PFSK-1 (cell line): ENCODE results near the gene ATP7A.

Source experiments
- FOXP2 ChIP-seq: optimal IDR thresholded peaks from 2 replicates; pipeline ENCODE3; 2011; ENCODE audit warnings: borderline replicate concordance, control low read depth, inconsistent platforms; ENCODE audit not compliant: insufficient read depth; ENCODE audit errors: extremely low read length, extremely low read depth
- POLR2AphosphoS5 ChIP-seq: IDR thresholded peaks from 2 replicates; pipeline ENCODE4 v1.6.1; 2012; ENCODE audit warnings: low read depth, mild to moderate bottlenecking, control low read depth, low read length, moderate library complexity
- REST ChIP-seq, 2 experiments: IDR thresholded peaks; 2 replicates each; pipeline versions ENCODE4 v1.6.1 to v1.8.0; 2011 to 2012; ENCODE audit warnings: low read depth in 2 of 2, low read length in 2 of 2, control low read depth in 1 of 2, inconsistent platforms in 1 of 2, mild to moderate bottlenecking in 1 of 2, moderate library complexity in 1 of 2; ENCODE audit not compliant: insufficient read depth in 1 of 2
- SIN3A ChIP-seq: IDR thresholded peaks from 2 replicates; pipeline ENCODE4 v1.6.1; 2012; ENCODE audit warnings: mild to moderate bottlenecking, low read length, moderate library complexity, borderline replicate concordance; ENCODE audit not compliant: insufficient read depth
- TAF1 ChIP-seq: IDR thresholded peaks from 2 replicates; pipeline ENCODE4 v1.6.1; 2012; ENCODE audit warnings: low read length, control low read depth, borderline replicate concordance; ENCODE audit not compliant: insufficient read depth

ATP7A gene

GRCh38 chrX:78098108-78098507, 187.6 kb downstream of the ATP7A start:
- TF ChIP-seq SIN3A (no peak), TAF1 (no peak), FOXP2 (no peak), REST (IDR thresholded peaks at IDR 0.05; ENCODE audit: insufficient read depth in 1 of 2, low read depth in 2 of 2, low read length in 2 of 2) (no peak), POLR2AphosphoS5 (no peak)
